Mesendoderm (in vitro differentiated cells): ENCODE results near the gene CTSC.

Source experiments
- DNase-seq: peaks from one replicate; pipeline ENCODE4 v3.0.0; 2013
- H2AK5ac ChIP-seq: 2 replicates; pipeline ENCODE4 v1.6.1; 2013; ENCODE audit warnings: low read length, inconsistent platforms
- H2BK120ac ChIP-seq: 2 replicates; pipeline ENCODE4 v1.6.1; 2013; ENCODE audit warnings: low read depth, mild to moderate bottlenecking, low read length, moderate library complexity, mixed read lengths
- H2BK15ac ChIP-seq: replicated peaks from 2 replicates; pipeline ENCODE4 v1.6.1; 2013; ENCODE audit warnings: low read depth, mild to moderate bottlenecking, moderate library complexity
- H2BK5ac ChIP-seq: 2 replicates; pipeline ENCODE4 v1.6.1; 2013; ENCODE audit warnings: low read length, inconsistent platforms
- H3K18ac ChIP-seq: 2 replicates; pipeline ENCODE4 v1.6.1; 2013; ENCODE audit warnings: mild to moderate bottlenecking, low read length, mixed read lengths
- H3K23ac ChIP-seq: one replicate; pipeline ENCODE4 v1.6.1; 2013; ENCODE audit warnings: low read length
- H3K27ac ChIP-seq: 2 replicates; pipeline ENCODE4 v1.5.1; 2013; ENCODE audit warnings: low read depth, mild to moderate bottlenecking, inconsistent platforms, low read length, moderate library complexity
- H3K27me3 ChIP-seq: 2 replicates; pipeline ENCODE4 v1.6.1; 2013; ENCODE audit warnings: low read length, control low read depth, mild to moderate bottlenecking, inconsistent platforms; ENCODE audit not compliant: insufficient read depth, poor library complexity
- H3K36me3 ChIP-seq: 2 replicates; pipeline ENCODE4 v1.6.1; 2013; ENCODE audit warnings: low read length, inconsistent platforms; ENCODE audit not compliant: control insufficient read depth, insufficient read depth
- H3K4ac ChIP-seq: one replicate; pipeline ENCODE4 v1.6.1; 2013; ENCODE audit warnings: low read depth, mild to moderate bottlenecking, low read length, moderate library complexity
- H3K4me1 ChIP-seq: 2 replicates; pipeline ENCODE4 v1.6.1; 2013; ENCODE audit warnings: low read depth, low read length, inconsistent platforms; ENCODE audit not compliant: control insufficient read depth
- H3K4me2 ChIP-seq: 2 replicates; pipeline ENCODE4 v1.6.1; 2013; ENCODE audit warnings: low read length
- H3K4me3 ChIP-seq: 2 replicates; pipeline ENCODE4 v1.5.1; 2013; ENCODE audit warnings: mild to moderate bottlenecking, low read length
- H3K56ac ChIP-seq: one replicate; pipeline ENCODE4 v1.6.1; 2013; ENCODE audit warnings: low read length
- H3K79me1 ChIP-seq: 2 replicates; pipeline ENCODE4 v1.6.1; 2013; ENCODE audit warnings: low read length, inconsistent platforms
- H3K79me2 ChIP-seq: 2 replicates; pipeline ENCODE4 v1.6.1; 2013; ENCODE audit warnings: mild to moderate bottlenecking, low read length; ENCODE audit not compliant: control insufficient read depth, insufficient read depth
- H3K9ac ChIP-seq: 2 replicates; pipeline ENCODE4 v1.6.1; 2013; ENCODE audit warnings: low read length, inconsistent platforms
- H4K5ac ChIP-seq: one replicate; pipeline ENCODE4 v1.6.1; 2013; ENCODE audit warnings: low read length
- H4K8ac ChIP-seq: one replicate; pipeline ENCODE4 v1.6.1; 2013; ENCODE audit warnings: low read depth, mild to moderate bottlenecking, control low read depth, low read length, moderate library complexity
- WGBS: extraction: QIAGEN DNeasy Blood & Tissue Kit; methylation state at CpG from one replicate; pipeline ENCODE4 v1.1.7; 2013; ENCODE audit warnings: low lambda C conversion rate, missing lambda C conversion rate; ENCODE audit not compliant: insufficient coverage; ENCODE audit errors: extremely low coverage; 5-methylcytosine and 5-hydroxymethylcytosine counted together

CTSC gene

GRCh38 chr11:88363648-88364065 lies 26.1 kb upstream of the CTSC start:
- H3K79me1 ChIP-seq = no peaks in the 10 kb centered on the region
- H3K4me1 ChIP-seq = no peaks in the 10 kb centered on the region
- no peaks in the 10 kb centered on the region for H3K36me3 ChIP-seq
- no peak overlapping the region for H3K27ac ChIP-seq
- H2BK5ac ChIP-seq = no peak overlapping the region
- no peak overlapping the region for H3K23ac ChIP-seq
- no peak overlapping the region for H3K4me3 ChIP-seq
- H4K8ac ChIP-seq = no peak overlapping the region
- H3K4ac ChIP-seq = no peak overlapping the region
- no peaks in the 10 kb centered on the region for H3K79me2 ChIP-seq
- H3K18ac ChIP-seq = no peak overlapping the region
- no peaks in the 10 kb centered on the region for H3K27me3 ChIP-seq
- no peak overlapping the region for H2BK15ac ChIP-seq
- no peak overlapping the region for H3K9ac ChIP-seq
- no peak for DNase-seq
- H2BK120ac ChIP-seq = no peak overlapping the region
- H2AK5ac ChIP-seq = no peak overlapping the region
- no peak overlapping the region for H3K56ac ChIP-seq
- H4K5ac ChIP-seq = no peak overlapping the region
- WGBS = no CpG with 5 or more reads among the region's 2 CpGs
- no peak overlapping the region for H3K4me2 ChIP-seq

GRCh38 chr11:88363004-88363403 lies 25.5 kb upstream of the CTSC start:
- DNase-seq = no peak
- no CpG with 5 or more reads among the region's 1 CpG for WGBS
- Histone ChIP-seq H2BK5ac (no peak overlapping the region), H3K79me1 (no peaks in the 10 kb centered on the region), H3K18ac (no peak overlapping the region), H3K27me3 (no peaks in the 10 kb centered on the region), H3K4me1 (no peaks in the 10 kb centered on the region), H2BK15ac (no peak overlapping the region), H4K5ac (no peak overlapping the region), H3K56ac (no peak overlapping the region), H3K36me3 (no peaks in the 10 kb centered on the region), H2BK120ac (no peak overlapping the region), H2AK5ac (no peak overlapping the region), H4K8ac (no peak overlapping the region), H3K9ac (no peak overlapping the region), H3K4me2 (no peak overlapping the region), H3K79me2 (no peaks in the 10 kb centered on the region), H3K27ac (no peak overlapping the region), H3K4me3 (no peak overlapping the region), H3K23ac (no peak overlapping the region), H3K4ac (no peak overlapping the region)

- Histone ChIP-seq H3K4ac (no peak overlapping the region), H2AK5ac (no peak overlapping the region), H3K9ac (no peak overlapping the region), H3K4me2 (no peak overlapping the region), H2BK5ac (no peak overlapping the region), H3K36me3 (no peaks in the 10 kb centered on the region), H4K5ac (no peak overlapping the region), H3K27ac (no peak overlapping the region), H3K18ac (no peak overlapping the region), H3K56ac (no peak overlapping the region), H3K79me2 (no peaks in the 10 kb centered on the region), H3K4me3 (no peak overlapping the region), H3K4me1 (no peaks in the 10 kb centered on the region), H3K79me1 (no peaks in the 10 kb centered on the region), H3K23ac (no peak overlapping the region), H2BK120ac (no peak overlapping the region), H4K8ac (no peak overlapping the region), H3K27me3 (no peaks in the 10 kb centered on the region), H2BK15ac (no peak overlapping the region)
- DNase-seq = no peak
- no CpG with 5 or more reads among the region's 1 CpG for WGBS
Observed at GRCh38 chr11:88360141-88360540, 22.6 kb upstream of the CTSC start.

- no peak overlapping the region for H4K8ac ChIP-seq
- no peak overlapping the region for H4K5ac ChIP-seq
- no peaks in the 10 kb centered on the region for H3K27me3 ChIP-seq
Observed at GRCh38 chr11:88359541-88359940, 22.0 kb upstream of the CTSC start.

GRCh38 chr11:88359114-88359513 lies 21.6 kb upstream of the CTSC start:
- H3K4me1 ChIP-seq = no peaks in the 10 kb centered on the region
- WGBS = no CpG with 5 or more reads among the region's 1 CpG
- H3K56ac ChIP-seq = no peak overlapping the region
- no peak overlapping the region for H4K5ac ChIP-seq
- no peak overlapping the region for H3K4ac ChIP-seq
- no peaks in the 10 kb centered on the region for H3K79me1 ChIP-seq
- no peak overlapping the region for H3K23ac ChIP-seq
- H3K27me3 ChIP-seq = no peaks in the 10 kb centered on the region
- H2BK120ac ChIP-seq = no peak overlapping the region
- no peak overlapping the region for H2BK5ac ChIP-seq
- no peak overlapping the region for H3K4me3 ChIP-seq
- no peak overlapping the region for H3K4me2 ChIP-seq
- DNase-seq = no peak
- H3K27ac ChIP-seq = no peak overlapping the region
- no peak overlapping the region for H3K9ac ChIP-seq
- no peak overlapping the region for H2BK15ac ChIP-seq
- H3K79me2 ChIP-seq = no peaks in the 10 kb centered on the region
- no peaks in the 10 kb centered on the region for H3K36me3 ChIP-seq
- H3K18ac ChIP-seq = no peak overlapping the region
- no peak overlapping the region for H4K8ac ChIP-seq
- no peak overlapping the region for H2AK5ac ChIP-seq

More at GRCh38 chr11:88359541-88359940, 22.0 kb upstream of the CTSC start:
- no peak overlapping the region for H2AK5ac ChIP-seq
- H3K18ac ChIP-seq = no peak overlapping the region
- no peak overlapping the region for H2BK15ac ChIP-seq
- H3K36me3 ChIP-seq = no peaks in the 10 kb centered on the region
- no peaks in the 10 kb centered on the region for H3K79me1 ChIP-seq
- H3K79me2 ChIP-seq = no peaks in the 10 kb centered on the region
- no peaks in the 10 kb centered on the region for H3K4me1 ChIP-seq
- no peak overlapping the region for H3K27ac ChIP-seq
- DNase-seq = no peak
- no CpG with 5 or more reads among the region's 1 CpG for WGBS
- H3K4me2 ChIP-seq = no peak overlapping the region
- no peak overlapping the region for H3K4me3 ChIP-seq
- no peak overlapping the region for H2BK5ac ChIP-seq
- no peak overlapping the region for H3K4ac ChIP-seq
- H3K56ac ChIP-seq = no peak overlapping the region
- no peak overlapping the region for H3K9ac ChIP-seq
- no peak overlapping the region for H2BK120ac ChIP-seq
- H3K23ac ChIP-seq = no peak overlapping the region

- Histone ChIP-seq H2BK5ac (no peak overlapping the region), H3K4me3 (no peak overlapping the region), H4K5ac (no peak overlapping the region), H3K4me2 (no peak overlapping the region), H2BK15ac (no peak overlapping the region), H3K18ac (no peak overlapping the region), H3K56ac (no peak overlapping the region), H3K27ac (no peak overlapping the region), H3K79me2 (no peaks in the 10 kb centered on the region), H3K79me1 (no peaks in the 10 kb centered on the region), H3K23ac (no peak overlapping the region), H3K9ac (no peak overlapping the region), H3K27me3 (no peaks in the 10 kb centered on the region), H3K4ac (no peak overlapping the region), H3K4me1 (no peaks in the 10 kb centered on the region), H3K36me3 (no peaks in the 10 kb centered on the region), H2BK120ac (no peak overlapping the region), H2AK5ac (no peak overlapping the region), H4K8ac (no peak overlapping the region)
- no CpG with 5 or more reads among the region's 2 CpGs for WGBS
- no peak for DNase-seq
Observed at GRCh38 chr11:88358040-88358431, 20.5 kb upstream of the CTSC start.
